Measurements from ENCODE around the gene TSHZ1.

TSHZ1 gene

GRCh38 chr18:75264926-75265597 is 54.5 kb downstream of the TSHZ1 start:
- ChIA-PET CTCF (interaction anchor here (0.6 kb wide), 2 partner anchors 9 to 24 kb away, joined by 3 to 8 read pairs; no protein-coding TSS in a partner anchor), POLR2A (ENCODE audit: low non-redundant PET) (no interaction called here)
- H3K27ac ChIP-seq: no peak overlapping the region
- TF ChIP-seq CTCF (conservative IDR thresholded peaks at IDR 0.05; ENCODE audit: low read depth): no peak
- DNase-seq (ENCODE audit: low spot score): no peak

GRCh38 chr18:75265872-75266271 is 55.3 kb downstream of the TSHZ1 start:
- ChIA-PET CTCF (no interaction called here), POLR2A (ENCODE audit: low non-redundant PET) (no interaction called here)
- no peak for TF ChIP-seq CTCF (conservative IDR thresholded peaks at IDR 0.05; ENCODE audit: low read depth)
- no peak overlapping the region for H3K27ac ChIP-seq
- no peak for DNase-seq (ENCODE audit: low spot score)

GRCh38 chr18:75267643-75268363 is 57.2 kb downstream of the TSHZ1 start:
- POLR2A ChIA-PET (ENCODE audit: low non-redundant PET): no interaction called here
- CTCF ChIA-PET: no interaction called here
- no peak overlapping the region for H3K27ac ChIP-seq
- no peak for DNase-seq (ENCODE audit: low spot score)
- no peak for TF ChIP-seq CTCF (conservative IDR thresholded peaks at IDR 0.05; ENCODE audit: low read depth)

GRCh38 chr18:75268364-75268646 is 57.7 kb downstream of the TSHZ1 start:
- DNase-seq (ENCODE audit: low spot score): no peak
- no peak overlapping the region for H3K27ac ChIP-seq
- CTCF ChIA-PET: no interaction called here
- TF ChIP-seq CTCF (conservative IDR thresholded peaks at IDR 0.05; ENCODE audit: low read depth): no peak
- POLR2A ChIA-PET (ENCODE audit: low non-redundant PET): no interaction called here

- H3K27ac ChIP-seq: no peak overlapping the region
- no peak for DNase-seq (ENCODE audit: low spot score)
- ChIA-PET POLR2A (ENCODE audit: low non-redundant PET) (no interaction called here), CTCF (no interaction called here)
- TF ChIP-seq CTCF (conservative IDR thresholded peaks at IDR 0.05; ENCODE audit: low read depth): no peak
Measured at GRCh38 chr18:75269124-75269680, 58.6 kb downstream of the TSHZ1 start.

GRCh38 chr18:75269696-75270095 is 59.1 kb downstream of the TSHZ1 start:
- CTCF ChIA-PET: no interaction called here
- POLR2A ChIA-PET (ENCODE audit: low non-redundant PET): no interaction called here
- TF ChIP-seq CTCF (conservative IDR thresholded peaks at IDR 0.05; ENCODE audit: low read depth): no peak
- DNase-seq (ENCODE audit: low spot score): no peak
- no peak overlapping the region for H3K27ac ChIP-seq
